ENCODE data around the gene UTRN.

UTRN gene

DNA sequence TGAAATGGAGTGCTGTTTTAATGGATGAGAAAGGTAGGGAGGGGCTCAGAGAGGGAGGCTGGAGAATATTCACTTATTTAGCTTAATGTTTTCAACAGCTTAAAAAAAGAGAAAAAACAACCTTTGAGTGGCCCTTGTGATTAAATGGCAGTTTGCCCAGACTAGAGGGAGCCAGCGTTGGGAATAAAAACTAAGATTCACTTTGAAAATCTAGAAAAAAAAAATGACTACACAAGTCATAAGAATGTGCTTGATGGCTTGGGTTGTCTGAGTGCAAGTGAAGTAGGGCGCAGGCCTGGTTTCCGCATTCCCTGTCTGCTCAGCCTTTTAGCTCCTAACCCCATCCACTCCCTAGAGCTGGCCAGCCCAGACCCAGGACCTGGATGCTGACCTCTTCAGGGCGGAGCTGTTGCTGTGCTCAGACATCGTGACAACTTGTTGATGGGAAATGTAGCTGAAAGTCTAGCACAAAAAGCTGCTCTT, 28.9 kb downstream of the UTRN start:
- DNase-seq = no peak

DNA sequence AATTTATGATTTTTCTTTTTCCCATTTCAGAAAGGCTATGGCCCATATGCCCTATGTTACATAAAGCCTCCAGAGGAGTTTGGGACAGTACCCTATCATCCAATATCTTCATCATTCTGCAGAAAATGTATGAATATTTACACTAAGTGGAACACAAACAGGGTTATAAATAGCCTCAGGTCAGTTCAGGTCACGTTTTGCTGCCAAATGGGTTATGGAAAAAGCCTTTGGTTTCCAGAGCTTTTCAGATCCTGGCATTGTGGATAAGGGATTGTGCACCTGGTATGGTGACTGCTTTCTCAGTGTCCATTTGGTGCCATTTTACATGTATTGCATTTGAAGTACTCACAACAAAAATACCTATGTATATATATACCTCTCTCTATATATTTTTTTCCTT, 29.4 kb downstream of the UTRN start:
- no peak for DNase-seq

DNA sequence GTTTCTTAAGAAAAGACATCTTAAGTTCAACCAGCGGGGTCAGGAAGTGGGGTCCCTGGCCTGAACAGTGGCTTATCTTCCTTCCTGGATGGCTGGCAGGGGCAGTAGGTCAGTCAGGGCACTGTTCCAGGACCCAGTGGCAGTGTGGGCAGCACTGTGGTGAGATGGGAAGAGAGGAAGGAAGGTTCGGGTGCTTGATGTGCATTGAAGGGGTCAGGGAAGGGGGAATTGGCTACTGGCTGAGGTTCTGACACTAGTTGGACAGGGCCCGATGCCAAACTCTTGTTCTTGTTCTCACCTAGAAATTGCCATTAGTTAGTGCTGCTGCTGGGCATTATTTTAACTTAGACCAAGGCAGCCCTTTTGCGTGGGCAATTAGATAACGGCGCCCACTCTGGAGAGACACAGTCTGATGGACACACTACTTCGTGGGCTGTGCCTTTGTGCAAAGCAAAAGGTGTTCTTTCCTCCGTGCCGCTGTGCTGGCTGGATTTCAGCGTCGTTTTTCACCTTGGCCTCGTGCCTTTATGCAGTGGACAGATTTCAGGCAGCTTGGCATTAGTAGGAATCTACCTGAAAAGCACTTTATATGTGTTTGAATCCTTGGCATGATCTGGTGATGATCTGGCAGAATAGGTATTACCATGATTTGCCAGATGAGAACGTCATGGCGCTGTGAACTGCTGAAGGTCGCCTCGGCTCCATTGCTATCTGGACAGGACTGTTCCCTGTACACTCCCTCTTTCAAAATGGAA, 30.3 kb downstream of the UTRN start:
- no peak for DNase-seq

DNA sequence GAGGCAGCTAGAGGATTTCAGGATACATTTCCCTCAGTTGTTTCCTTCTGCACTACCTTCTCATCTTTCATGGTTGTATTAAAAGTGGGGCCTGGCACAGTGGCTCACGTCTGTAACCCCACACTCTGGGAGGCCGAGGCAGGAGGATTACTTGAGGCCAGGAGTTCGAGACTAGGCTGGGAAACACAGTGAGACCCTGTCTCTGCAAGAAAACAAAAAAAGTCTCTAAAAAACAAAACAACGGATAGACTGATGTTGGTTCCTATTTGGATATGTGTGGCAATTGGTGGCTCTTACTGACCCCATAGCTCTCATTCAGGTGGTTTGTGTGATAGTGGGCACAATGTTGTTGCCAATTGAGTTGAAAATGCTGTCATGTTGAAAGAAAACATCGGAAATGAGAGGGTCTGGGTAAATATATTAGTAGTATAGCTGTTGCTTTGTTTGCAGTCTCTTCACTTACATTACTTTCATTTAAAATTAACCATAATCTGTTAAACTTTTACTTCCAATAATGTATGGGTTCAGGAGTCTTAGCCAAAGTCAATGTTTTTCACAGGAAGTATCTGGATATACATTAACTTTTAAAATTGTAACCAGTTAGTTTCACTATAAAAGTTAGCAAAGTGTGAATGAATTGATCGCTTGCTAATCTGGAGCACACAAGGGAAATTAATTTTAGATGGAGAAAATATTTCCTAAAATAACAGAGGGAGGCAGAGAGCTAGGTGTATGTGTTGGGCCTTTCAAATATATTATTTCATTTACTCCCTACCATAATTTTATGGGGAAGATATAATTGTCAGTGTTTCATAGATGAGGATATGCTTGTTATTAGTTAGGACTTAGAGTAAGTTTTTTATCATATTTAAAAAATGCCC, 31.1 kb downstream of the UTRN start:
- no peak for DNase-seq

DNA sequence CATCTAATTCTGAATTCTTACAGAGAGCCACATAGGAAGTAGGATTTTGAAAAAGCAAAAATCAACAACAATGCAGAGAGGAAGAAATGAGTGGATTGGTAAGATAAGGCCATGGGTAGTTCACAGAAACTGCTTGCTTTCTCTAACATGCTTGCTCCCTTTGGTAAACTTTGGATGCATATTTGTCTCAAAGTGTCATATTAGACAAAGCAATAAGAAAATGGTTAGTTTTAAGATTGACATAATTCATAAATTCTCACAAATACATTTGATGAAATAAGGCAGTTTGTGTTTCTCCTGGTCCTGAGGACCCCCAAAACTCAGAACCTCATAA, 31.7 kb downstream of the UTRN start:
- DNase-seq = no peak

DNA sequence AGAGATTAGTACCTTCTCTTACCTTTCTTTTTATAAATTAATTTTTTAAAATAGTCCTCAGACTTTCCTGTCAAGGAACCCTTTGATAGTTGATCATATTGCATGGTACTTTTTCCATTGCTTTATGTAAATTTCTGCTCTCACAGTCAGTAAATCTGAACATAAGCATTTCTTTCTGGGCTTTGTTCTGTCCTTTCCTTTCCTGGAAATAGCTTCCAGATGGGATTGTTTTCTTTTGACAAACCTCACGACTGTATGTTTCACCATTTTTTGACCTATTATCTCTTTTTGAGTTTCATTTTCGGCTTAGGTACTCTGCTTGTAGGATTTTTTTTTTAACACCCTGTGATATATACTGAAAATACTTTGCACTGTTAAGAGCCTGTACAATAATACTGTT, 32.6 kb downstream of the UTRN start:
- no peak for DNase-seq

DNA sequence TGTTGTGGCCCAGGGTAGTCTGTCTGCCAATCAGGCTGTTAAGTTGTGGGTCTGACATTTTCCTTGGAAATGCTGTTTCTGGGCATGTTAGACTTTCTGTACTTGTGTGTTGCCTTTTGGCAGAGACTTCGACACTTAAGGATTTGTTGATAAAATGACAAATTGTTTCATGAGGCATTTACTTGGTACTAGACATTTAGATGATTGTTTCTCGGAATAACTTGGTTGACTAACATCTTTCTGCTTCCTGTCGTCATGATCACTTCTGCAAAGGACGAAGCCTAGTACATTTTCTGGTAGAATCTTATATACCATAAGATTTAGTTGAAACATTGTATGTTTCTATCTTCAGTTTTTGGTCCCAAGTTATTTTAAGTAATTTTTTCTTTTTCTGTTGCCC, 34.1 kb downstream of the UTRN start:
- no peak for DNase-seq

DNA sequence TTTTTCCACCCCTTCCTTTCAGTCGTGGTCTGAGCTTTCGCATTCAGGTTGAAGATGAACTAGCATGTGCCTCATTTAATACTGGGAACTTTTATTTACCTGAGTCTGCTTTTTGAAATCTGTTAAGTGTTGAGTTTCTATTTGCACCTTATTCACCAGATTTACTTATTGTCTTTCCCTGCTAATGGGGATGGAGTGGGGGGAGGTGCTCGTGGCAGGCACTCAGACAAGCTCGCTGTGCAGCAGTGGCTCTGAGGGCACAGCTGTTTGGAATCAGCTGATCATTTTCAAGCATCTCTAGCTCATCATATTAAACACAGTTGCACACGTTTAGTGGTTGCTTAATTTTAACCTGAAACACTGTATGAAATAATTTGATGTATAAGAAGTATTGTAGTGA, 35.6 kb downstream of the UTRN start:
- DNase-seq = no peak

DNA sequence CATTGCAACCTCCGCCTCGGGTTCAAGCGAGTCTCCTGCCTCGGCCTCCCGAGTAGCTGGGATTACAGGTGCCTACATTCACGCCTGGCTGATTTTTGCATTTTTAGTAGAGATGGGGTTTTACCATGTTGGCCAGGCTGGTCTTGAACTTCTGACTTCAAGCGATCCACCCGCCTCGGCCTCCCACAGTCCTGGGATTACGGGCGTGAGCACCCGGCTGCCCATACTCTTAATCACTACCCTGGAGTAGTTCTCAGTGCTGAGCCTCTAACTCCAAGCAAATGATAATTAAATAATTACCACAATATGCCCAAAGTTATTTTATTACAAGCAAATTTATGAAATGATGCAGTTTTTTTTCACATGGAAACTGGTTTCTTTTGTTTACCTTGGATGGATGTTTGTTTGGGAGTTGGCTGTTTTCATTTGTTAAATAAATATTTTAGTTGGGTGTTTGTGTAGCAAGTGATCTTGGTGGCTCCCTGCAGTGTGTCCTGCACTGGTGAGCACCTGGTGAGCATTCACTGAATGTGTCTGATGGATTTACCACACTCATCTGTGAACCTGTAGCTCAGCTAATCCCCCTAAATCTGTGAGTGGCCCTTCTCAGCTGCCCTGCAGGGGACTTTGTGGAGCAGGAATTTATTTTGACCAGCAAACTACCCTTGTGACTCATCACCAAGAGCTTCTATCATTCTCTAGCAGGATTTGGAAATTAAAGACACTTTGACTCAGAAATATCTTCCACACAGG, 36.9 kb downstream of the UTRN start:
- DNase-seq = no peak

DNA sequence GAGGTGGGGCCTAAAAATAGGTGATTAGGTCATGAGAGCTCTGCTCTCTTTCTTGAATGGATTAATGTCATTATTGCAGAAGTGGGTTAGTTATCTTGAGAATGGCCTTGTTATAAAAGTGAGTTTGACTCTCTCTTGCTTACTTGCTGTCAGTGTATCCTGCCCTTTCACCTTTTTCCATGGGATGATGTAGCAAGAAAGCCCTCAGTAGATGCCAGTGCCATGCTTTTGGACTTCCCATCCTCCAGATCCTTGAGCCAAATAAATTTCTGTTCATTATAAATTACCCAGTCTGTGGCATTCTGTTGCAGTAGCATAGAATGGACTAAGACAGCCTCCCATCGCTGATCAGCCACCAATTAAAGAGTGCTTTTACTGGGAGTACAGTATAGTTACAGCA, 40.1 kb downstream of the UTRN start:
- DNase-seq = no peak

DNA sequence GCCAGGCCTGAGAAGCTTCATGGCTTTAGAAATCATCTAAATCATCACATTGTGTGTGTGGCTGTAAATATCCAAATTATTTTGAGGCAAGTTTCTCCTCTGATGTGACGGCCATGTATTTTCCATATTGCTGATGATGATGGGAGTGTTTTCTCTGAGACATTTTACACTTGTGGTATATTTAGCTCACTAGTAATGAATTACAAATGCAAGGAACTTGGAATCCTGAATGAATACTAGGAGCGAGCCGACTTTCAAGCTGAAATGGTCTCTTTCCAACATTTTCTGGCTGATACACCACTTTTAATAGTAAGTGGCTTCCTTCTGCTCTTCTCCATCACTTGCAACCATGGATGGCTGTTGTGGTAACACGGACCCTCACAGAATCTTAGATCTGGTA, 41.3 kb downstream of the UTRN start:
- no peak for DNase-seq

DNA sequence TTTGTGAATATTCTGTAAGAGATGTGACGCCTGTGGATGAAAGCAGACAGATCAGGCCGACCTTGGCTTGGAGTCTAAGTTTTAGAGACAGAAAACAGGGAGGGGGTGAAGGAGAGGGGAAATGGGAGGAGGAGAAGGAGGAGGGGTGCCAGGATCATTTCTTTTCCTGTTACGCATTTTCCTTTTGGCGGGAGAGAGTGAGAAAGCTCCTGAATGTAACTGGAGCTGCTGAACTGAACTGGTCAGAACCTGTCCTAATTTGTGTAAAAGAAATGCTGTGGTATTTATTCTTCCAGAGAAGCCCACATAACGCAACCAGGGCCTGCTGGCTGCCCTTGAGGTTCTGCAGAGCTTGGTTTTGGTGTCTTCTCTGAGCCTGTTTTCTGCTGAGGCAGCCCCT, 41.9 kb downstream of the UTRN start:
- no peak for DNase-seq

DNA sequence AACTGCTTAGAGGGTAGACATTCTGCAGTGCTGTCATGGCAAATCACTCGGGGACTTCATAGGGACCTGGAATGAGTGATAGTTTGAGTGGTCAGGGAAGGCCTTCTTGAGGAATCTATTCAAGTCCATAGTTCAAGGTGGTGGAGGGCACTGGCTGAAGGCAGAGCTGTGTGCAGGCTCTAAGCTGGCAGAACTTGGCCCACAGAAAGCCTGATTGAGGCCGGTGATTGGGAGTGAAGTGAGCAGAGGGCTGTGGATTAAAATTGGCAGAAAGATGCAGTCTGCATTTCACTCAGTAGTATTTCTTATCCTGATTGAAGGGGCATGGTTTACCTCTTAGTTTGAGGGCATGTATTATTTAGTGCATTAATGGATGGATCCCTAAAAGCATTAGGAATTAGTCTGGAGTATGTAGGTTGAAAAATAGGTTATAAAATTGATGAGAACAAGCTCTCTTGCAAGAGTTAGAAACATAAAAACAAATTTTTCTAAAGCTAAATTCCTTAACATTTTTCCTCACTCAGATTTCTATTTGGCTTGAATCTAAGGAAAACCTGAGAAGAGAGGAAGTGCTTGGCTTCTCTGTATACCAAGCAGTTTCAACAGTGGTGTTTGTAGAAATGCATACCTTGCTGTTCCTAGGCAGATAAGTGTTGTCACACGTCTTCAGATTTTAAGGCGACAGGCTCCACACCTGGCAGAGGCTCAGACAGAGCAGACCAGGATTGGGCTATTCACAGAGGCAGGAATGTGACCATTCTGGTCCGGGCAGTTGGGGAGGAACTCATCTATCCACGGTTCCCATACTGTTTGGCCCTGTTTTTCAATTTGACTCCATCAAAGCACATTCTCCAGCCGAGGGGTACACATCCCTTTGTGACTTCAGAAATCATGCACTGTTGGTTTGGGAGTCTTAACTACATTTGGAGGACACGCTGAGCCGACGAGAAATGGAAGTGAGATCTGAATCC, 45.2 kb downstream of the UTRN start:
- no peak for DNase-seq

DNA sequence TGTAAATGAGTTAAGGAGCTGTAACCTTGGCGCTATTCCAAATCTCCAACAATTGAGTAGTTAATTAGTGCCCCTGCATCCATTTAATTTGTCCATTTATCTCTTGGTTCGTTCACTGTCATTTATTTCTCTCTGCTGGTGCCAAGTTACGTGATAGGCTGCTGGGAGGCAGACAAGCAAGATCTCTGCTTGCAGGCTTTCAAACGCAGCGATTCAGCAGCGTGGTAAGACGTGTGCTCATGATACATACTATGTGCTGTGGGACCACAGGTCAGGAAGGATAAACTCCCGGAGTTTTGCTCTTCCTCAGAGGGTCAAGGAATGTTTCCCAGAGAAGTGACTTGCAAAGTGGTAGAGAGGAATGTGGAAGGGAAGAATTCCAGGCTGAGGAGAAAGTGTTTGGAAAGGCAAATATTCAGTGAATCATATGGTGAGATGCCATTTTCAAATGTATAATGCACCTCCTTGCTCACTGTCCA, 46.4 kb downstream of the UTRN start:
- DNase-seq = no peak

DNA sequence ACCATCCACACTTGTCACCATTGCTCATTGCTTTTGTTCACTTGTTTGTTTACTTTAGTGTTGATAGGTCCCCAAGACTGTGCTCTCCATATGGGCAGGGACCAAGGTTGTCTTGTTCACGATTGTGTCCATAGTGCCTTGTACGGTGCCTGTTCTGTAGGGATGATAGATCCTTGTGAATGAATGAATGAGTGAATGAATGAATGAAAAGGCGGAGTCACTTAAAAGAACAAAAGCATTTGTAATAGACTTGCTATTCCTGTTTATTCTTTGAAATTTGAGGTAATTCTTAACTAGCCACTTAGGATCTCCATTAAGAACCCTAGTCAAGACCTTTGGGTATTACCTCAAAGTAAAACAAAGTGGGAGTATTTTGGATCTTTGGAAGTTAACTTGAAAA, 47.0 kb downstream of the UTRN start:
- DNase-seq = no peak

DNA sequence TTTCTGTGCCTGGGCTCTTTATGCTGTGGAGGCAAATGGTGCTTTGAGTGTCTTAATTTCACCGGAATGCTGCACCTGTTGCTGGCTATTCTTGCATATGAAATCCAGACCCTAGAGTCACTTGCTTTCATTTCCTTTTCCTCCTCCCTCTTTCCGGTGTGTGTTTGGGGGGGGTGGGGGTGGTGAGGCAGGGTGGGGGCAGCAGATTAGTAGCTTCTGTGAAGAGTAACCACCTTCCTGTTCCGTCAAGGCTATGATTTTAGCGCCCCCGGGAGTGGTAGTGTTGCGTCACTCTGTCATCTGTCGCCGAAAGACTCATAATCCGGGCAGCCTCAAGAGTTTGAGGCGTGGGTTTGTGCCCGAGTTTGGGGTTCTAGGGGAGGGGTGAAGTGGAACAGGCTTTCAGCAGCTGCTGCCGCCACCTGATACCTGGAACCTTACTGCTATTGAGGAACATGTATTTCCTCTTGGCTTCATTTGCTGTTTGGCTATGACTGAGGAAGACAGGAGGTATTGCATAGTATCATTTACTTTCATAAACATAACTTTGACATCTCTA, 49.1 kb downstream of the UTRN start:
- DNase-seq = peak; percentile 83 to 88
